A549 treated with AZD9567 at 1 μM for 4 hours (cell line): Measurements from ENCODE around the gene TRAPPC12. TPM values are rescaled to one million over a fixed set of nuclear protein-coding genes. Genes with fewer than 3 reads are reported as not detected.

Experiments used
- total RNA-seq: library from RNA; stranded (reverse); fragments of 200-300 nt; extraction: Qiagen RNA extraction; gene quantifications from 5 replicates; pipeline ENCODE4 v1.2.3, GENCODE V29; 2022; ENCODE audit not compliant: insufficient read depth

TRAPPC12 gene
- total RNA-seq: 64.8 to 73.8 TPM (median 68.4 TPM) in 5 replicates

GRCh38 chr2:3379647-3380534 lies at the start of gene TRAPPC12:
Gene TRAPPC12 (plus strand): TSS chr2:3379694. CDS start chr2:3387624, 7,930 bp downstream.

GRCh38 chr2:3377612-3378432 lies 1.7 kb upstream of the TRAPPC12 start, which contains the start of gene EIPR1:
Gene EIPR1 (minus strand): TSS chr2:3377818. CDS start chr2:3377689, 129 bp downstream.

GRCh38 chr2:3519255-3520205 lies 140.0 kb downstream of the TRAPPC12 start, which contains the start of gene ADI1:
Gene ADI1 (minus strand): TSS chr2:3519531. CDS start chr2:3519487, 44 bp downstream.

Other genes with a start within 250 kb of the TRAPPC12 start
- gene EIPR1, start 1.9 kb upstream of the TRAPPC12 start, total RNA-seq: 40.6 to 52.6 TPM (median 42.4 TPM) in 5 replicates
- gene ADI1, start 139.8 kb downstream of the TRAPPC12 start, total RNA-seq: 55.0 to 63.4 TPM (median 61.9 TPM) in 5 replicates
- gene RNASEH1, start 178.6 kb downstream of the TRAPPC12 start, total RNA-seq: 49.2 to 54.3 TPM (median 52.9 TPM) in 5 replicates
- 2,754 to 3,123 TPM (median 2,919 TPM) in 5 replicates for gene RPS7, start 195.6 kb downstream of the TRAPPC12 start, total RNA-seq
- gene COLEC11, start 215.4 kb downstream of the TRAPPC12 start, total RNA-seq: 0.38 to 0.70 TPM (median 0.54 TPM) in 4 of 5 replicates, not detected in the other